ENCODE data around the gene MMRN2. TPM values are rescaled to one million over a fixed set of nuclear protein-coding genes. Genes with fewer than 3 reads are reported as not detected.
A peak's percentile ranks its signal among the peaks of the same experiment; 100 is the strongest.

MMRN2 gene
- total RNA-seq, 3 donors from 2014 or later: 23.0 to 60.3 (median 32.6) TPM

DNA sequence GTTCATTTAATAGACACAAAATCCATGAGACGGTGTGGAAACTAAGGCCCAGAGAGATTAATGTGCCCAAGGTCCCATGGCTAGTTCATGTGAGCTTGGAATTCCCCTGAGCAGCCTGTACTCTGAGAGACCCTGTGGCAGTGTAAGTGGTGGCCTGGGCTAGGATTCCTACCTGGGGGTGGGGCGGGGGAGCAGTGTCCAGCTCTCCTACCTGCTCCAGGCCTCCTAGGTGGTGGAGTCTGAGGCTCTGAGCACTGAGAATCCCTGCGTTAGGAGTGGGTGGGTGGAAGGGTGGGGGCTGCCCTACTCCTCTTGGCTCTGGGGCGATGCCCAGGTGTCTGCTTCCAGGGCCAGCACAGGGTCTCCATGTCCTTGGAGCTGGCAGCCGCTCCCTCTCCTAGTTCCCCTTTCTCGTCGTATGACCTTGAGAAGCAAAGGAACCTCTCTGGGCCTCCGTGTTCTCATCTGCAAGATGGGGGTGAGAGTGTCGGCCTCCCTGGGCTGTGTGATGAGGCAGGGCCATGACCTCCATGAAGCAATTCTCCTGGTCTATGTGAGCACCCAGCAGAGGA lies 3.5 kb upstream of the MMRN2 start:
- H3K36me3 ChIP-seq: no peaks in the 10 kb centered on the region
- no peak for TF ChIP-seq POLR2A (IDR thresholded peaks at IDR 0.05)
- TF ChIP-seq POLR2AphosphoS5 (IDR thresholded peaks at IDR 0.05): no peak
- no peak for TF ChIP-seq CTCF (IDR thresholded peaks at IDR 0.05)
- H3K4me1 ChIP-seq: peaks cover 9 to 16% of the 10 kb centered on the region in 2 donors
- intact Hi-C loops (cut with DNase I; ENCODE audit: low total_unique reads): no loop called here
- H3K27me3 ChIP-seq: no peaks in the 10 kb centered on the region
- no peak overlapping the region for H3K4me3 ChIP-seq
- H3K27ac ChIP-seq: no peak overlapping the region
- peak in 1 of 2 donors; percentile 38 for DNase-seq (ENCODE audit: low spot score in 2 of 2)
- H3K9me3 ChIP-seq: no peaks in the 10 kb centered on the region

- peaks cover 11 to 16% of the 10 kb centered on the region in 2 donors for H3K4me1 ChIP-seq
- no peaks in the 10 kb centered on the region for H3K27me3 ChIP-seq
- H3K36me3 ChIP-seq: no peaks in the 10 kb centered on the region
- no peaks in the 10 kb centered on the region for H3K9me3 ChIP-seq
- no peak for TF ChIP-seq POLR2AphosphoS5 (IDR thresholded peaks at IDR 0.05)
- peak in 2 of 3 donors; percentile 69 to 71 for TF ChIP-seq CTCF (IDR thresholded peaks at IDR 0.05)
- H3K4me3 ChIP-seq: peak overlapping the region; percentile 7 to 60 (median 45)
- DNase-seq (ENCODE audit: low spot score in 2 of 2): peak in 1 of 2 donors; percentile 49
- intact Hi-C loops (cut with DNase I; ENCODE audit: low total_unique reads): no loop called here
- H3K27ac ChIP-seq: peak overlapping the region; percentile 85 to 94
Measured at GRCh38 chr10:86960003-86960862, 2.8 kb upstream of the MMRN2 start.

DNA sequence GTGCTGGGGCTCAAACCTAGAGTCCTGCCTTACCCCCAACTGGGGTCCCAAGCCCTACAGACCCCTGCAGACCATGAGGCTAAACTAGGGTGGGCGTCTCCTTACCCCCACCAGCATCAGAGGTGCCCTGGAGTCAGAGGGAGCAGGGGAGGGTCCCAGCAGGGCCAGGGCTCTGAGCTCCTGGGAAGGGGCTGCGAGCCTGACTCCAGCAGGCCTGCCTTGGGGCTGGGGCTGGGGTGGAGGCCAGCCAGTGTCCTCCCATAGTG lies 2.3 kb upstream of the MMRN2 start:
- H3K36me3 ChIP-seq: no peaks in the 10 kb centered on the region
- intact Hi-C loops (cut with DNase I; ENCODE audit: low total_unique reads): no loop called here
- peak overlapping the region; percentile 7 to 60 (median 45) for H3K4me3 ChIP-seq
- H3K4me1 ChIP-seq: peaks cover 14 to 16% of the 10 kb centered on the region in 2 donors
- no peak for TF ChIP-seq CTCF (IDR thresholded peaks at IDR 0.05)
- TF ChIP-seq POLR2AphosphoS5 (IDR thresholded peaks at IDR 0.05): no peak
- TF ChIP-seq POLR2A (IDR thresholded peaks at IDR 0.05): no peak
- no peaks in the 10 kb centered on the region for H3K9me3 ChIP-seq
- H3K27me3 ChIP-seq: no peaks in the 10 kb centered on the region
- H3K27ac ChIP-seq: peak overlapping the region; percentile 85 to 94
- no peak for DNase-seq (ENCODE audit: low spot score in 2 of 2)

DNA sequence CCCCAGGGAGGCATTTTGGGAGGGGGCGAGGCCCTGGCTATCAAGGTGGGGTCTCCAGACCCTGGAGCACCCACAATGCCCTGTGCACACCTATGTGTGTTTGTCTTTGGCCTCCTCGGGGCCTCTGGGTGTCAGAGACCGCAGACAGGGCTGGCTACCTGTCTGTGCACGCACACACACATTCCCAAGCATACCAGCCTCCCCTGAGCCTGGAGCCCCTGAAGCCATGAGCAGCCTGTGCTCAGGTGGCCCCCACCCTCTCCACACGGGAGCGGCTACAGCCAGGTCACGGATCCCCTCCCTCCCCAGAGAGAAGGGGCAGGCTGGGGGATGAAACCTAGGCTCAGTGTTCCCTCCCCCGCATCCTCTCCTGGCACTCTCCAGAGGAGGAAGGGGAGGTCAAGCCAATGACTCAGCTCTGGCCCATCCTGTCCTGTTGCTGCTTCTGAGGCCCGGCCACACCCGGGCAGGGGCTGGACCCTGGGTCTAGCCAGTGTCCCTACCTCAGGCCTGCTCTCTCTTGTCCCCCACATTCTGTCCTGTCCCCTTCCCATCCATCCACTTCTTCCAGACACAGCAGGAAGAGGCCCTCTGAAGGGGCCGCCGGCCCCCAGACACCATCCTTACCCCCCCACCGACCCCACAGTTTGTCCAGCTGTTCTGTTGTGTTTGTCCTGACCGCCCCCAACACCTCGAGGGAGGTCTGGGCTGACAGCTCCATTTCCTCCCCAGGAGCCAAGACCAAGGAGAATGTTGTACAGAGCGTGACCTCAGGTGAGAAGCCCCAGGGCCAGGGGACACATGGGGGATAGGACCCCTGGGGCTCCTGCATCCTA lies 1.7 kb upstream of the MMRN2 start:
- peak; percentile 54 to 80 for DNase-seq (ENCODE audit: low spot score in 2 of 2)
- peaks cover 16 to 18% of the 10 kb centered on the region in 2 donors for H3K4me1 ChIP-seq
- intact Hi-C loops (cut with DNase I; ENCODE audit: low total_unique reads): no loop called here

More for the DNA sequence above, 1.7 kb upstream of the MMRN2 start:
- Histone ChIP-seq H3K36me3 (no peaks in the 10 kb centered on the region), H3K27ac (peak overlapping the region; percentile 85 to 94), H3K4me3 (peak overlapping the region; percentile 28 to 60 (median 45)), H3K27me3 (no peaks in the 10 kb centered on the region), H3K9me3 (no peaks in the 10 kb centered on the region)
- TF ChIP-seq POLR2A (IDR thresholded peaks at IDR 0.05): no peak
- peak; percentile 11 to 35 (median 23) for TF ChIP-seq POLR2AphosphoS5 (IDR thresholded peaks at IDR 0.05)
- TF ChIP-seq CTCF (IDR thresholded peaks at IDR 0.05): no peak

Measured in breast epithelium (tissue), 4 donors.